CD4-positive, alpha-beta T cell treated with Interleukin-17A for 1 hour (primary cell): ENCODE results near the gene UPB1.

ENCODE experiments used
- DNase-seq: peaks from one replicate; pipeline ENCODE4 v3.0.0-alpha.2; 2020

UPB1 gene

GRCh38 chr22:24494528-24495364, at the start of gene UPB1:
Gene UPB1 (plus strand): TSS chr22:24495332. CDS start chr22:24495404, 72 bp downstream.
- no peak for DNase-seq

- no peak for DNase-seq
These were observed 49.5 kb upstream of the UPB1 start for GRCh38 chr22:24445481-24446259.

- DNase-seq: no peak
These were observed 48.9 kb upstream of the UPB1 start for GRCh38 chr22:24446260-24446611.

- DNase-seq: no peak
These were observed 44.5 kb upstream of the UPB1 start for GRCh38 chr22:24450610-24451009.

GRCh38 chr22:24451162-24451561, 44.0 kb upstream of the UPB1 start:
- DNase-seq: no peak

GRCh38 chr22:24453853-24454252, 41.3 kb upstream of the UPB1 start:
- DNase-seq: no peak

GRCh38 chr22:24455039-24455438, 40.1 kb upstream of the UPB1 start:
- no peak for DNase-seq

- no peak for DNase-seq
These were observed 39.2 kb upstream of the UPB1 start for GRCh38 chr22:24455751-24456426.

- DNase-seq: no peak
These were observed 37.2 kb upstream of the UPB1 start for GRCh38 chr22:24457894-24458420.

GRCh38 chr22:24459911-24460310, 35.2 kb upstream of the UPB1 start:
- no peak for DNase-seq

- DNase-seq: no peak
These were observed 34.6 kb upstream of the UPB1 start for GRCh38 chr22:24460418-24461089.

GRCh38 chr22:24463071-24463760, 31.9 kb upstream of the UPB1 start:
- DNase-seq: no peak

- DNase-seq: no peak
These were observed 29.6 kb upstream of the UPB1 start for GRCh38 chr22:24465566-24465965.

- DNase-seq: no peak
These were observed 29.2 kb upstream of the UPB1 start for GRCh38 chr22:24465975-24466374.

GRCh38 chr22:24466716-24467328, 28.3 kb upstream of the UPB1 start:
- DNase-seq: no peak

- DNase-seq: no peak
These were observed 27.8 kb upstream of the UPB1 start for GRCh38 chr22:24467340-24467739.

- DNase-seq: no peak
These were observed 23.6 kb upstream of the UPB1 start for GRCh38 chr22:24471570-24471969.

GRCh38 chr22:24473284-24473683, 21.8 kb upstream of the UPB1 start:
- DNase-seq: no peak

- DNase-seq: no peak
These were observed 20.9 kb upstream of the UPB1 start for GRCh38 chr22:24474221-24474620.

GRCh38 chr22:24474649-24475255, 20.4 kb upstream of the UPB1 start:
- no peak for DNase-seq

- DNase-seq: no peak
These were observed 13.5 kb upstream of the UPB1 start for GRCh38 chr22:24481641-24482040.
